Endothelial cell of umbilical vein (primary cell): Measurements from ENCODE around the gene MBLAC1. TPM values are rescaled to one million over a fixed set of nuclear protein-coding genes. Genes with fewer than 3 reads are reported as not detected.

Experiments used
- BruUV-seq: library from RNA; stranded (reverse); fragments of 400-500 nt; replicated peaks from 2 replicates; lab custom pipeline; 2021; lab: Mats Ljungman, UMichigan
- CTCF ChIA-PET: fragments of 300-600, 350-600 bp; sonication (Branson Sonifier 250); formaldehyde crosslinking; loops from one replicate; lab custom pipeline; 2021; ENCODE audit warnings: antibody characterized with exemption, inconsistent platforms; lab: Charles Lee
- POLR2A ChIA-PET: fragments of 300-600, 350-600 bp; sonication (Branson Sonifier 250); formaldehyde crosslinking; loops from one replicate; lab custom pipeline; 2021; ENCODE audit warnings: antibody characterized with exemption, inconsistent platforms; lab: Charles Lee
- DNase-seq: peaks from one replicate; pipeline ENCODE4 v3.0.0-alpha.2; 2011; ENCODE audit warnings: low read depth, low spot score
- FAIRE-seq: peaks from 2 replicates; lab custom pipeline; 2011; peaks lifted over from hg19 to GRCh38; lab: Jason Lieb, UNC
- H2AFZ ChIP-seq: 2 replicates; pipeline ENCODE4 v1.6.0; 2012; ENCODE audit warnings: low read depth, low read length, control low read depth, inconsistent platforms
- H3K27ac ChIP-seq: 2 replicates; pipeline ENCODE4 v1.5.1; 2011; ENCODE audit warnings: low read depth, mild to moderate bottlenecking, control low read depth, low read length, moderate library complexity; ENCODE audit not compliant: insufficient read depth
- H3K27me3 ChIP-seq, 2 experiments: 2 replicates each; pipeline versions ENCODE4 v1.6.0 to v1.6.1; 2011; ENCODE audit warnings: low read length in 2 of 2, mixed read lengths in 1 of 2; ENCODE audit not compliant: control insufficient read depth in 2 of 2, insufficient read depth in 2 of 2
- H3K36me3 ChIP-seq, 2 experiments: 2 replicates in 1 of 2; 3 replicates in 1 of 2; pipeline ENCODE4 v1.5.1; 2011; ENCODE audit warnings: low read length in 2 of 2, mild to moderate bottlenecking in 1 of 2, moderate library complexity in 1 of 2; ENCODE audit not compliant: control insufficient read depth in 2 of 2, insufficient read depth in 2 of 2; ENCODE audit errors: extremely low read depth in 1 of 2
- H3K4me1 ChIP-seq: 3 replicates; pipeline ENCODE4 v1.5.1; 2011; ENCODE audit warnings: mild to moderate bottlenecking, low read length; ENCODE audit not compliant: control insufficient read depth, insufficient read depth; ENCODE audit errors: extremely low read depth
- H3K4me2 ChIP-seq: 2 replicates; pipeline ENCODE4 v1.6.1; 2011; ENCODE audit warnings: low read length, control low read depth, mixed read lengths; ENCODE audit not compliant: insufficient read depth
- H3K4me3 ChIP-seq, 3 experiments: fragments of 200-600 bp in 1 of 3; sonication (generic), shearing (Covaris generic) in 1 of 3; replicated peaks in 1 of 3; 2 replicates each; pipeline ENCODE4 v1.5.1; 2011 to 2016; ENCODE audit warnings: control low read depth in 3 of 3, low read length in 3 of 3, mild to moderate bottlenecking in 2 of 3, inconsistent platforms in 1 of 3, low read depth in 1 of 3, moderate library complexity in 1 of 3; ENCODE audit not compliant: insufficient read depth in 1 of 3
- H3K79me2 ChIP-seq: 2 replicates; pipeline ENCODE4 v1.6.0; 2012; ENCODE audit warnings: low read length, inconsistent platforms; ENCODE audit not compliant: control insufficient read depth, insufficient read depth
- H3K9ac ChIP-seq: replicated peaks from 2 replicates; pipeline ENCODE3; 2011; ENCODE audit warnings: low read length, control low read depth; ENCODE audit not compliant: insufficient read depth; ENCODE audit errors: extremely low read depth
- H3K9me1 ChIP-seq: replicated peaks from 3 replicates; pipeline ENCODE4 v1.6.0; 2011; ENCODE audit warnings: mild to moderate bottlenecking, low read length; ENCODE audit not compliant: control insufficient read depth, insufficient read depth; ENCODE audit errors: extremely low read depth
- H3K9me3 ChIP-seq: replicated peaks from 2 replicates; pipeline ENCODE4 v1.5.1; 2012; ENCODE audit warnings: low read length, inconsistent platforms; ENCODE audit not compliant: control insufficient read depth, insufficient read depth
- H4K20me1 ChIP-seq: replicated peaks from 2 replicates; pipeline ENCODE3; 2011; ENCODE audit warnings: mild to moderate bottlenecking, low read length; ENCODE audit not compliant: control insufficient read depth, insufficient read depth; ENCODE audit errors: extremely low read depth
- EZH2 ChIP-seq: IDR thresholded peaks from 2 replicates; pipeline ENCODE4 v1.6.1; 2012; ENCODE audit warnings: borderline replicate concordance, low read depth, mild to moderate bottlenecking, moderate library complexity, low read length, inconsistent platforms; ENCODE audit not compliant: severe bottlenecking
- FOS ChIP-seq: IDR thresholded peaks from 2 replicates; pipeline ENCODE4 v1.6.1; 2011; ENCODE audit warnings: mild to moderate bottlenecking, low read length, moderate library complexity, borderline replicate concordance; ENCODE audit not compliant: insufficient read depth
- GATA2 ChIP-seq: IDR thresholded peaks from 2 replicates; pipeline ENCODE4 v1.7.0; 2011; ENCODE audit warnings: low read depth, mild to moderate bottlenecking, moderate library complexity, mixed read lengths, low read length; ENCODE audit not compliant: insufficient read length, insufficient read depth
- JUN ChIP-seq: IDR thresholded peaks from 2 replicates; pipeline ENCODE4 v1.6.1; 2011; ENCODE audit warnings: borderline replicate concordance, low read depth; ENCODE audit not compliant: insufficient read length, insufficient read depth
- MAX ChIP-seq: IDR thresholded peaks from 2 replicates; pipeline ENCODE4 v1.6.1; 2011; ENCODE audit not compliant: insufficient read depth, insufficient read length
- MYC ChIP-seq: IDR thresholded peaks from one replicate; pipeline ENCODE4 v1.6.1; 2011; ENCODE audit warnings: mild to moderate bottlenecking, low read depth, low read length
- POLR2A ChIP-seq: IDR thresholded peaks from 2 replicates; pipeline ENCODE4 v1.6.1; 2012; ENCODE audit warnings: low read depth, mild to moderate bottlenecking, control low read depth, low read length
- POLR2AphosphoS5 ChIP-seq: IDR thresholded peaks from 2 replicates; pipeline ENCODE4 v1.6.1; 2012; ENCODE audit warnings: low read depth, mild to moderate bottlenecking, control low read depth, low read length, moderate library complexity; ENCODE audit not compliant: insufficient read depth
- dilution Hi-C: fragments of 300-500 bp; cut with MboI; formaldehyde crosslinking; loops from one replicate; pipeline ENCODE4 v1.15.0; 2019; ENCODE audit warnings: low sequenced_read_pairs; ENCODE audit not compliant: extremely low pct_ligation_motif_present
- intact Hi-C: fragments of 100-400 bp; cut with micrococcal nuclease; formaldehyde crosslinking; loops from one replicate; pipeline ENCODE4 v1.10.0; 2022
- microRNA counts: library from miRNA; unstranded; fragments of <30 nt; microRNA quantifications from one replicate; lab custom pipeline; 2016
- microRNA-seq: library from miRNA; unstranded; fragments of <30 nt; microRNA quantifications from one replicate; pipeline ENCODE4 v1.2.0, GENCODE V29; 2021; ENCODE audit warnings: borderline number of aligned reads, borderline replicate concordance
- polyA plus RNA-seq, 4 experiments: library from polyadenylated mRNA; depleted of rRNA in 3 of 4; stranded (reverse) in 3 of 4; unstranded in 1 of 4; fragments of >200 nt; gene quantifications; 2 replicates each; pipeline versions ENCODE4 v1.2.1 to v1.2.3, GENCODE V29; 2011 to 2012; ENCODE audit warnings: missing spikeins in 1 of 4
- small RNA-seq: library from RNA; depleted of rRNA; stranded (forward); fragments of <200 nt; gene quantifications from one replicate; pipeline ENCODE3, GENCODE V24; 2012; ENCODE audit warnings: low replicate concordance, low read depth; ENCODE audit not compliant: insufficient read depth, insufficient read length
- total RNA-seq: library from RNA; stranded (reverse); gene quantifications from 2 replicates; pipeline ENCODE4 v1.2.3, GENCODE V29; 2021
- TF ChIP-seq, protein P1 (sequence below), 2 donors: IDR thresholded peaks; 1 replicate in 1 of 2; 2 replicates in 1 of 2; pipeline ENCODE4 v1.5.1; 2011; ENCODE audit warnings: low read length in 2 of 2, mild to moderate bottlenecking in 2 of 2, moderate library complexity in 2 of 2, control low read depth in 1 of 2, inconsistent platforms in 1 of 2, low read depth in 1 of 2; ENCODE audit not compliant: insufficient read depth in 1 of 2; ENCODE audit errors: extremely low read depth in 1 of 2

MBLAC1 gene
- total and polyA plus RNA-seq, 2 donors (not counting 3 experiments of a cell fraction or from before 2014, with no cell fraction given), result 1.8 to 2.1 TPM

- H3K4me2 ChIP-seq, result peak within 1 kb of the TSS; percentile 89
- H3K4me1 ChIP-seq, result peaks cover 5% of the 10 kb centered on the region
- peaks cover 4% of the 10 kb centered on the region for H3K79me2 ChIP-seq
- H3K4me3 ChIP-seq, result peak within 1 kb of the TSS; percentile 76 to 99 (median 91)
- POLR2A ChIA-PET, result interaction anchor here (0.6 to 0.9 kb wide), 5 partner anchors 11 to 159 kb away, joined by 3 to 5 read pairs (median 3); no protein-coding TSS in a partner anchor
- no peaks in the 10 kb centered on the region for H3K9me1 ChIP-seq
- no TSS peak for BruUV-seq
- peaks cover 0 to 3% of the 10 kb centered on the region in 2 experiments for H3K36me3 ChIP-seq
- peak within 1 kb of the TSS; percentile 92 for H3K9ac ChIP-seq
- DNase-seq (peak; percentile 99), FAIRE-seq (peak; percentile 99)
- CTCF ChIA-PET, result interaction anchor here (0.7 to 1.9 kb wide), 4 partner anchors 11 to 14 kb away, joined by 3 to 17 read pairs (median 6); partner anchors contain the start of gene GAL3ST4
- intact Hi-C loops, result loop anchor here (1.0 to 2.0 kb wide), 2 partner anchors 19 to 77 kb away; partner anchors contain the start of genes AP4M1, MCM7 and TRAPPC14
- dilution Hi-C loops, result no loop called here
- no peaks in the 10 kb centered on the region for H4K20me1 ChIP-seq
- H3K9me3 ChIP-seq, result no peaks in the 10 kb centered on the region
- peak within 1 kb of the TSS; percentile 47 for H3K27ac ChIP-seq
- peaks cover 2 to 5% of the 10 kb centered on the region in 2 experiments for H3K27me3 ChIP-seq
- peak within 1 kb of the TSS; percentile 99 for H2AFZ ChIP-seq
- TF ChIP-seq, protein P1, sequence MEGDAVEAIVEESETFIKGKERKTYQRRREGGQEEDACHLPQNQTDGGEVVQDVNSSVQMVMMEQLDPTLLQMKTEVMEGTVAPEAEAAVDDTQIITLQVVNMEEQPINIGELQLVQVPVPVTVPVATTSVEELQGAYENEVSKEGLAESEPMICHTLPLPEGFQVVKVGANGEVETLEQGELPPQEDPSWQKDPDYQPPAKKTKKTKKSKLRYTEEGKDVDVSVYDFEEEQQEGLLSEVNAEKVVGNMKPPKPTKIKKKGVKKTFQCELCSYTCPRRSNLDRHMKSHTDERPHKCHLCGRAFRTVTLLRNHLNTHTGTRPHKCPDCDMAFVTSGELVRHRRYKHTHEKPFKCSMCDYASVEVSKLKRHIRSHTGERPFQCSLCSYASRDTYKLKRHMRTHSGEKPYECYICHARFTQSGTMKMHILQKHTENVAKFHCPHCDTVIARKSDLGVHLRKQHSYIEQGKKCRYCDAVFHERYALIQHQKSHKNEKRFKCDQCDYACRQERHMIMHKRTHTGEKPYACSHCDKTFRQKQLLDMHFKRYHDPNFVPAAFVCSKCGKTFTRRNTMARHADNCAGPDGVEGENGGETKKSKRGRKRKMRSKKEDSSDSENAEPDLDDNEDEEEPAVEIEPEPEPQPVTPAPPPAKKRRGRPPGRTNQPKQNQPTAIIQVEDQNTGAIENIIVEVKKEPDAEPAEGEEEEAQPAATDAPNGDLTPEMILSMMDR (IDR thresholded peaks at IDR 0.05; ENCODE audit: extremely low read depth in 1 of 2, insufficient read depth in 1 of 2, low read depth in 1 of 2, low read length in 2 of 2), result no peak
- TF ChIP-seq EZH2, result no peak
- peak; percentile 69 for TF ChIP-seq MYC
- TF ChIP-seq FOS, result no peak
- no peak for TF ChIP-seq GATA2
- TF ChIP-seq MAX, result peak; percentile 92
- peak; percentile 60 for TF ChIP-seq POLR2AphosphoS5
- TF ChIP-seq POLR2A, result peak; percentile 85
- no peak for TF ChIP-seq JUN
These were observed 50.6 kb downstream of the MBLAC1 start, which contains the start of the genes GPC2 and STAG3 for GRCh38 chr7:100177045-100178001. TSS of gene GPC2 (minus strand) at chr7:100177381. CDS start at chr7:100177199, 182 bp downstream. TSS of gene STAG3 (plus strand) at chr7:100177918. CDS start at chr7:100180557, 2,639 bp downstream.

MicroRNAs encoded within 50 kb of the gene (microRNA counts, 767-probe panel; counts per million panel counts)
- microRNA hsa-miR-106b-5p (lab: Ali Mortazavi, UCI) (723 counts per million, percentile 96 among the panel's probes with 10 or more counts), microRNA hsa-miR-25-3p (lab: Ali Mortazavi, UCI) (15,144 counts per million, percentile 98 among the panel's probes with 10 or more counts), microRNA hsa-miR-93-5p (lab: Ali Mortazavi, UCI) (17,996 counts per million, percentile 98 among the panel's probes with 10 or more counts)

Small RNA genes within 50 kb of the gene (microRNA-seq; reads per million reads assigned to microRNA genes)
- gene MIR106B (1,959 reads per million, percentile 88 among the genes with 10 or more reads in this experiment), gene MIR25 (188 reads per million, percentile 65 among the genes with 10 or more reads in this experiment), gene MIR4658 (not detected), gene MIR93 (3,260 reads per million, percentile 92 among the genes with 10 or more reads in this experiment)

Small RNA genes within 50 kb of the gene (small RNA-seq; reads per million reads assigned to genes)
- gene MIR106B (1,874 reads per million, percentile 100 among the genes with 10 or more reads in this experiment), gene MIR25 (1,302 reads per million, percentile 100 among the genes with 10 or more reads in this experiment), gene MIR93 (472 reads per million, percentile 99 among the genes with 10 or more reads in this experiment)

Other genes starting within 250 kb of the MBLAC1 start
- gene OR2AE1, start 249.9 kb upstream of the MBLAC1 start, total RNA-seq, result 0.51 TPM in 1 of 2 replicates, not detected in the other
- gene OR2AE1, start 249.9 kb upstream of the MBLAC1 start, polyA plus RNA-seq, result 0.13 and 0.18 TPM in 2 replicates
- 19.1 and 22.1 TPM in 2 replicates for gene TRIM4, start 207.4 kb upstream of the MBLAC1 start, total RNA-seq
- gene TRIM4, start 207.4 kb upstream of the MBLAC1 start, polyA plus RNA-seq, result 10.3 and 13.0 TPM in 2 replicates
- not detected in 2 replicates for gene GJC3, start 197.3 kb upstream of the MBLAC1 start, total RNA-seq
- gene GJC3, start 197.3 kb upstream of the MBLAC1 start, polyA plus RNA-seq, result 0.28 and 0.33 TPM in 2 replicates
- not detected in 2 replicates for gene AZGP1, start 150.9 kb upstream of the MBLAC1 start, total RNA-seq
- gene AZGP1, start 150.9 kb upstream of the MBLAC1 start, polyA plus RNA-seq, result not detected in 2 replicates
- gene ZKSCAN1, start 111.4 kb upstream of the MBLAC1 start, total RNA-seq, result 52.8 and 57.8 TPM in 2 replicates
- gene ZKSCAN1, start 111.4 kb upstream of the MBLAC1 start, polyA plus RNA-seq, result 9.4 and 12.3 TPM in 2 replicates
- gene ZSCAN21, start 77.2 kb upstream of the MBLAC1 start, total RNA-seq, result 7.4 and 7.7 TPM in 2 replicates
- 6.5 and 7.7 TPM in 2 replicates for gene ZSCAN21, start 77.2 kb upstream of the MBLAC1 start, polyA plus RNA-seq
- 30.9 and 31.1 TPM in 2 replicates for gene ZNF3, start 45.2 kb upstream of the MBLAC1 start, total RNA-seq
- gene ZNF3, start 45.2 kb upstream of the MBLAC1 start, polyA plus RNA-seq, result 20.1 and 21.8 TPM in 2 replicates
- 168 and 188 TPM in 2 replicates for gene COPS6, start 38.0 kb upstream of the MBLAC1 start, total RNA-seq
- 251 and 268 TPM in 2 replicates for gene COPS6, start 38.0 kb upstream of the MBLAC1 start, polyA plus RNA-seq
- gene MCM7, start 25.6 kb upstream of the MBLAC1 start, total RNA-seq, result 183 and 187 TPM in 2 replicates
- gene MCM7, start 25.6 kb upstream of the MBLAC1 start, polyA plus RNA-seq, result 145 and 156 TPM in 2 replicates
- gene AP4M1, start 25.3 kb upstream of the MBLAC1 start, total RNA-seq, result 20.5 and 22.7 TPM in 2 replicates
- 27.4 and 31.4 TPM in 2 replicates for gene AP4M1, start 25.3 kb upstream of the MBLAC1 start, polyA plus RNA-seq
- 64.6 and 67.3 TPM in 2 replicates for gene TAF6, start 7.6 kb upstream of the MBLAC1 start, total RNA-seq
- gene TAF6, start 7.6 kb upstream of the MBLAC1 start, polyA plus RNA-seq, result 32.7 and 34.1 TPM in 2 replicates
- gene CNPY4, start 7.3 kb upstream of the MBLAC1 start, total RNA-seq, result 18.0 and 33.7 TPM in 2 replicates
- gene CNPY4, start 7.3 kb upstream of the MBLAC1 start, polyA plus RNA-seq, result 22.6 and 28.6 TPM in 2 replicates
- 139 and 140 TPM in 2 replicates for gene LAMTOR4, start 22.0 kb downstream of the MBLAC1 start, total RNA-seq
- 492 and 520 TPM in 2 replicates for gene LAMTOR4, start 22.0 kb downstream of the MBLAC1 start, polyA plus RNA-seq
- gene TRAPPC14, start 31.8 kb downstream of the MBLAC1 start, total RNA-seq, result 23.0 and 24.0 TPM in 2 replicates
- 13.3 and 15.6 TPM in 2 replicates for gene TRAPPC14, start 31.8 kb downstream of the MBLAC1 start, polyA plus RNA-seq
- gene GAL3ST4, start 41.6 kb downstream of the MBLAC1 start, total RNA-seq, result 6.6 and 7.9 TPM in 2 replicates
- 14.6 and 16.7 TPM in 2 replicates for gene GAL3ST4, start 41.6 kb downstream of the MBLAC1 start, polyA plus RNA-seq
- 17.5 and 20.9 TPM in 2 replicates for gene GPC2, start 50.4 kb downstream of the MBLAC1 start, total RNA-seq
- 9.2 and 10.7 TPM in 2 replicates for gene GPC2, start 50.4 kb downstream of the MBLAC1 start, polyA plus RNA-seq
- gene STAG3, start 51.0 kb downstream of the MBLAC1 start, total RNA-seq, result 0.55 and 1.4 TPM in 2 replicates
- gene STAG3, start 51.0 kb downstream of the MBLAC1 start, polyA plus RNA-seq, result 0.29 and 0.40 TPM in 2 replicates
- 0.80 TPM in 1 of 2 replicates, not detected in the other for gene PVRIG, start 93.0 kb downstream of the MBLAC1 start, total RNA-seq
- not detected in 2 replicates for gene PVRIG, start 93.0 kb downstream of the MBLAC1 start, polyA plus RNA-seq
- gene SPDYE3, start 180.7 kb downstream of the MBLAC1 start, total RNA-seq, result not detected in 2 replicates
- gene SPDYE3, start 180.7 kb downstream of the MBLAC1 start, polyA plus RNA-seq, result not detected in 2 replicates
- gene PILRB, start 231.2 kb downstream of the MBLAC1 start, total RNA-seq, result 36.5 and 42.5 TPM in 2 replicates
- 45.2 and 47.9 TPM in 2 replicates for gene PILRB, start 231.2 kb downstream of the MBLAC1 start, polyA plus RNA-seq
- gene PILRA, start 246.5 kb downstream of the MBLAC1 start, total RNA-seq, result 0.53 and 1.3 TPM in 2 replicates
- gene PILRA, start 246.5 kb downstream of the MBLAC1 start, polyA plus RNA-seq, result 0.61 and 0.67 TPM in 2 replicates